ENCODE measurements around the gene RGR.

The RGR gene, protein sequence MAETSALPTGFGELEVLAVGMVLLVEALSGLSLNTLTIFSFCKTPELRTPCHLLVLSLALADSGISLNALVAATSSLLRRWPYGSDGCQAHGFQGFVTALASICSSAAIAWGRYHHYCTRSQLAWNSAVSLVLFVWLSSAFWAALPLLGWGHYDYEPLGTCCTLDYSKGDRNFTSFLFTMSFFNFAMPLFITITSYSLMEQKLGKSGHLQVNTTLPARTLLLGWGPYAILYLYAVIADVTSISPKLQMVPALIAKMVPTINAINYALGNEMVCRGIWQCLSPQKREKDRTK

DNA sequence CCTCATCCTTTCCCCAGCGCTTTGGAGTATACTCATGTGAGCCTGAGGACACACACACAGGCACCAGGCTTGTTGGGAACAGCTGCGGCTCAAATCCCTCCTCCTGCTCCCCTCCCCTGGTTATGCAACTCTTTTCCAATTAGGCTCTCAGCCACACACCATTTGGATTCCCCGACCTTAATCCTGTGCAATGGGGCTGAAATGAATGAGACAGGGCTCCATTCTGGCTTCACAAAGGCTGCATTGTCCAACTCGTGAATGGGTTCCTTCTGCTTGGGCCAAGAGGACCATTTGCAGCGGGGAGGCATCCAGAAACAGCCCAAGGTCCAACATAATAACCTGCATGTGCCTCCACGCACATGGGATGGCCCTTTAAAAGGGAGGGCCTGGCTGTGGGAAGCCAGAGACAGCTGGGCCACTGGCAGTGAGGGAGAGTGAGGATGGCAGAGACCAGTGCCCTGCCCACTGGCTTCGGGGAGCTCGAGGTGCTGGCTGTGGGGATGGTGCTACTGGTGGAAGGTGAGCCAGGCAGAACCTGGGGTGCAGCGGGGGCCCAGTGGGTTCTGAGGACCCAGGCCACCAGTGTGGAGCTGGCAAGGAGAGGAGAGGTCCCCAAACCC, at the start of gene RGR:
TSS of gene RGR (plus strand) at position 403 of the 620 bp plus-strand sequence. CDS start at position 441, 38 bp downstream.
- peak; percentile 82 for DNase-seq

DNA sequence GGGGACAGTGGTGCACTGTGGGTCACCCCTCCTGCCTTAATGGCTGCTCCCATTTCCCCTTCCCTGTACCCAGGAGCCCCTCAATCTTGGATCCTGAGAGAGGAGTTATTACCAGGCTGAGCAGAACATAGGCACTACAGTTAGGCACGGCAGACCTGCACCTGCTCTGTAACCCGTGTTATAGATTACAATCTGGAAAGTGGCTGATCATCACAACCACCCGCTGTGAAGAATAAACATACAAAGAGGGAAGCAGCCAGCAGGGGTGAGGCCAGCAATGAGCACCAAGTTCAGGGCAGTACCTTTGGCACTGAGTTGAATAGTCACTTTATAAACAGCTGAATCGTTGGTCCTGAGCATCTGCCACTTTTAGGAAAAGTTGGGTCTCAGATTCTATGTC, 48.8 kb upstream of the RGR start:
- DNase-seq, result no peak

DNA sequence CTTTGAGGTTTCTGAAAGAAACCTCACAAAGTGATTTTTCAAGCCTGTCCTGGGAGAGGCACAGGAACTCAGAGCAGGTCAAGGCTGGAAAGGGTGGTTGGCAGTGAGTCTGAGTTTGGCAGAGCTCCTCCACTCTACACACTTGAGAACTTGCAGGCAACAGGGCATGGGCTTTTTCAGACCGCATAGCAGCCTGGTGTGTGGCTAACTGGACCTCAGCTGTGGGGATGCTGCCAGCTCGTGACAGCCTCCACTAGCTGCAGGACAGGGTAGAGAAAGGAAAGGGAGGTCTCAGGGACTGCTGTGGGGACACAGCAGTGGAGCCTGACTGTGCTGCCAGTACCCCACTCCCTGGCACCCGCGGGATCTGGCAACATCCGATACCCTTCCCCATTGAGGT, 47.9 kb upstream of the RGR start:
- no peak for DNase-seq

DNA sequence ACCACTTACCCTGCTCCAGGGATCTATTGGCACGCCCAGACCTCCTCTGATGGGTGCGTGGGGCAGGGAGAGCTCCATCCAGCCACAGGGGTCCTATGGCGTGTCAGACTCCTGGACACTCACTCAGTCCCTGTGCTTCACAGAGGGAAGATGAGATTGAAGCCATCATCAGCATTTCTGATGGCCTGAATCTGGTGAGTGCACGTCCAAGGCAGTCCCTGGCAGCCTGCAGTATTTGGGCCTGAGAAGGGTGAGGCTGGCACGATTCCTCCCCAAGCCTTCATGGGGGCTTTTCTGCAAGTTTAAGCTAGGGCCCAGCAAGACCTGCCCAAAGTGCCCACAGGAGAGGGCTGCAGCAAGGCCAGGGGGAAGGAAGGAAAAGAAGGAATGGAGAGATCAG, 47.2 kb upstream of the RGR start:
- DNase-seq, result no peak

DNA sequence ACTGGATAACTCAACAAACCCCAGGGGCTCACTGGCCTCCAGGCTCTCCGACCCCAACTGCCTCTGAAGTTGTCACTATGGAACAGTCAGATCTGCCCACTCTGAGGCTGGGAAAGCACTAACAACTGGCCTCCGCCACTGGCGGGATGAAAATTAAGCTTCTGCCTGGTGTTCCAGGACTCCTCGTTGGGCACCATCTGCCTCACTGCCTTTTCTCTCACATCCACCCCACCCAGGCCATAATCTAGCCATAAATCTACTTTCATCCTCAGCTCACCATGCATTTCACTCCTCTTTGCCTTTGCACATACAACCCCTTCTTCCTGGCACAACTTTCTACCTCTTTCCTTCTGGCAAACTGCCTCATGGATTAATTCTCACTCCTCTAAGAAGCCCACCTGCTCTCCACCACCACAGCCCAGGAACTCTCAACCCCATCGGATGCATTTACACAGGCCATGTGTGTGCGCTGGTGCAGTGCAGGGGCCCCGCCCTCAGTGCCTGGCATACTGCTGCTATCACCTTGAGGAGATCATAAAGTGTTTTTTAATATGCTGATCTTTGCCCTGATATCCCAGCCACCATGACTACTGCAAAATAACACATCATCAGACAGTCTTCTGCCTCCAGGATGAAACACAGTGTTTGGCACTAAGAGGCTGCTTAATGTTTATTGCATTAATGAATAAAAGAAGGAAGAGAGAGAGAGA, 46.5 kb upstream of the RGR start:
- peak; percentile 13 for DNase-seq

DNA sequence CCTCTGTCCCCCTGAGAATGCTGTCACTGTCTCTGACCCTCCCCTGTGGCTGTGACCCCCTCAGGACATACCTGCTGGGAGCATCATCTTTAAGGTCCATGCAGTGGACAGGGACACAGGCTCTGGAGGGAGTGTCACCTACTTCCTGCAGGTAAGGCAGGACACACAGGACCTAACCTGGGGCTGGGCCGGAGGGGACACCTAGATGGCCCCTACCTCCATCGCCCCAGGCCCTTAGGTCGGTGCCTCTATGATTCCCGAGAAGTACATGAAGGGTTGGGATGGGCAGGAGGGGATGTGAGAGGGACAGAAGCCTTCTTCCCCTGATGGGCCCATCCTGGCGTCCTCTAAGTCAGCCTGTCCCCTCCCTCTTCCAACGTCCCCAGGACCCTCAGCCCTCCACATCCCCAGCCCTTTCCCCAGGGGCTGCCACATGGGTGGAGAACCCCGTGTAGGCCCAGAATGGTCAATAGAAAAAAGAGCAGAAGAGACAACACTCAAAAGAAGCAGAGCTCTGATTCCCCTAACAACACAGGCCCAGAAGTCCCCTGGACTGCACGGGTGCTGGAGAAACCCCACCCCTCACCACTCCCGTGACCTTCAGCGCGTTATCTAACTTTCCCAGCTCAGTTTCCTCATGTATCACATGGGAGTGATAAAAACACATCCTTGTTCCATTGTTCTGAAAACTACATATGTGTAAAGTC, 44.2 kb upstream of the RGR start:
- DNase-seq, result no peak

DNA sequence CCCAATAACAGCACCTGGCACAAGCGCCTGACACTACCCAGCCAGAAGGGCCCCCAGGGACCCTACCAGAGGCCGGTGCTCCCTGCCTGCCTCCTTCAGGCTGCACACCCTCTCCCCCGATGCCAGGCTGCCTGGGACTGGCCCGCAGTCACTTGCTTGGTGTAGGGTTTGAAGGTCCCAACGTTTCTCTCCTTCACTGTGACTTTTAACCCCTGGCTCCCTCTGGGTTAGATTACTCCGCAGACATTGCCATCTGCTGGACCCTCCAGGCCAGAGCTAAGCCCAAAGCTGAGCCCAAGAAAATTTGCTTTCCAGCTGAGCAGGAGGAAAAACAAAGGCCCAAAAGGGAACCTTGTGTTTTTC, 43.6 kb upstream of the RGR start:
- DNase-seq, result no peak

DNA sequence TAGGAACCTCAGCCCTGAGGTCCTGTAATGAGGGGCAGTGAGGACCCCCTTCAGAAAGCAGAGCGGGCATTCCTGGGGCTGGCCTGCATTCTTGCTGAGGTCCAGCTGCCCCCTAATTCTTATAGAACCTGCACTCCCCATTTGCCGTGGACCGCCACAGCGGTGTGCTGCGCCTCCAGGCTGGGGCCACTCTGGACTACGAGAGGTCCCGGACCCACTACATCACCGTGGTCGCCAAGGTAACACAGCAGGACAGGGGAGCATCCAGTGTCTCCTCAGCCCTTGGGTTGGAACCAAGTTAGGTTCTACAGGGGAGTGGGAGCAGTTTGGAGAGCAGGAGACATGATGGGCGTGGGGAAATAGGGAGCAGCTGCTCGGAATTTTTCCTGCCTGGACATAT, 43.2 kb upstream of the RGR start:
- DNase-seq, result no peak

DNA sequence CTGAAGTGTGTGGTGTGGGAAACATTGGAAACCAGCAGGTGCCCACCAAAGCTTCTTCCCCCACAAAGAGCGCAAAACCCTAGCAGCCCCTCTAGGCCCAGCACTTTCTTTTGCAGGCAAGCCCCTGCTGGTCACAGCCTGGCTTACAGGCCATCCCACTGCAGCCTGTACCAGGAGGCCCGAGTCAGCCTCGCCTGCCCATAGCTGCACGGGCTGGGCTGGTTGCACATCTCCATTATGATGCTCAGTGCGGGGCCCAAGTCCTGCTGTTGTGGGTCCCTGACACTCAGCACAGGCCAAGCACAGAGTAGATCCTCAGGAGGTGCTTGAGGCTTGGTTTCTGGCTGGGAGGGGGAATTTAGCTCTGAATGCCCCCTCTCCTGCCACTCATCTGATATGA, 42.5 kb upstream of the RGR start:
- DNase-seq, result no peak

DNA sequence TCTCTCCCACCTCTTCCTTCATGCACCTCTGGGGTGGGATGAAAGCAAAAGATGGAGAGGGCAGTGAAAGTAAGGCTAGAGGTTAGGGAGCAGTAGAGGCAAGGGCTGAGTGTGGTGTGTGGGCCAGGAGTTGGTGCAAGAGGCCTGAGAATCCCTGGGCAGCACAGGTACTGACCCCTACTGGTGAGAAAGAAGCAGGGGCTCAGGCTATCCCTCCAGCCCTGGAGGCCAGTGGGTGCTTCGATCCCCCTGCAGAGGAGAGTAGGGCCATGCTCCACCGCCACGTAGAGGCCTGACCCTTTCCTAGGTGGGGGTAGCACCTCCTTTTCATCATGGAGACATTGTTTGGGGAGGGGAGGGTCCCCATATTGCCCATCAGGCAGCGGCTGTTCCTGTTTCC, 40.7 kb upstream of the RGR start:
- no peak for DNase-seq

DNA sequence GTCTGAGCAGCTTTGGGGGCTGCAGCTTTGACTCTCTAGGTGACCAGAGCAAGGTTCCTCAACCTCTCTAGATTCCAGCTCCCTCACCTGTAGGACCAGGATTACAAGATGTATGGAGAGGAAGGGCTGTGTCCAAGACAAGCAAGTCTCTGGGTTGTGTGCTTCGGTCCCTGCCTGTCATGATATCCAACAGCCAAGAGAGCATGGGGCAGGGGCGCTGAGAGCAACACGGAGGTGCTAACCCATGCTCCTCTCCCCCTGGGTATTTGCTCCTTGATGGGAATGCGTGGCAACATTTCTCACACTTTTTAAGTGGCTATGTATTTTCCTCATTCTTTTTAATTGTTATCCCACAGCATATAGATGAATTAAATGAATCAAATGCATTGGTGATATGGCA, 40.2 kb upstream of the RGR start:
- no peak for DNase-seq

DNA sequence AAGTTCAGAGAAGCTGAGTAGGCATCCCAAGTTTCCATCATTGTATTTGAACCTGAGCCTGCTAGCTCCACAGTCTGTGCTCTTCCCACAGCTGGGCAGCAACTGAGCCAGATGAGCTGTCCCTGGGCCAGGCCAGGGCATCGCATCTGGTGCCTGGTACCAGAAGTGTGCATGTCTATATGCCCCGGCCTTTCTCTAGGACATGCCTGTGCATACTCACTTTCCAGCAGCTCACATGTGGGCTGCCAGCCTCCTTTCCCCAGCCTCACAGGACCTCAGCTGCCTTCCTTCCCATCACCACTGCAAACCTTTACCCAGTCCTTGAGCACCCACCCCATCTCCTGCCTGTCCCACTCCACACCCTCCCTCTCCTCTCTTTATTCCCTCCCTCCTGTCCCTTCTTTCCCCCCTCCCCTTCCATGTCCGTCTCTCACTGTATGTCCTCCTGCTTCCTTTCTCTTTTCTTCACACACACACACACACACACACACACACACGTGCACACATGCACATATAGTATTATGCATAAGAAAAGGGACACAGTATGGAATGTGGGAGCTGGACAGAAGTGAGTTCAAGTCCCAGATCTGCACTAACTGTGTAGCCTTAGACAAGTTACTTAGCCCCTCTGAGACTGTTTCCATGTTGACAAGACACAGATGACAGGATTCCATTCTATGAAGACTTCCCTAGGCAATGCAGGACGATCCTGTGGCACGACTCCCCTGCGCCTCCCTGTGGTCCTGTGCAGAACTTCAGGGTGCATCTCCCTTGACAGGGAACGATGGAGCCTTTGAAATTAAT, 39.6 kb upstream of the RGR start:
- DNase-seq, result peak; percentile 77

DNA sequence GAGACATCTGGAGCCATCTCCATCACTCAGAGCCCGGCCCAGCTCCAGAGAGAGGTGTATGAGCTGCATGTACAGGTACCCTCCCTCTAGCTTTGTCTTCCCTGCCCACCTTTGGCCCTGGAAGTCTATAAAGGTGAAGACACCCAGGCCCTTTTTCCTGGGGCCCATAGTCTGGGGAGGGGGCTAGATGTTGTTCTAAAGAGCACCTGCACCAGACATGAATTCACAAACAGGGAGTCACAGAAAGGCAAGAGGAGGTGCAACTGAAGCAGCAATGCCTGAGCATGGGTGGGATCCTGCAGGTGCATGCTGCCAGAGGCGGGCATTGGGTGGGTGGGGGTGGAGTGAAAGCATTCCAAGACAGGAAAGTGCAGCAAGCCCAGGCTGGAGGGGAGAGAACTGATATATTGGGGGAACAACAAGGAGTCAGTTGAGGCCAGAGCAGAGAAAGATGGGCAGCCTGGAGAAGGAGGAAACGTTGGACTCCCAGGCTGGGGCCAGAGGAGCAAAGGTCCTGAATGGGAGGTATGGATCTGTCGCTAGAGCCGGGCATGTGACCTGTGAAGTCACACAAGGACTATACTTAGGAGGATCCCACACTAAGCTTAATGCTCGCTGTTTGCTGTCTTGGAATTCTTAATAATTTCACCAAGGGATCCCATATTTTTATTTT, 38.9 kb upstream of the RGR start:
- DNase-seq, result no peak

DNA sequence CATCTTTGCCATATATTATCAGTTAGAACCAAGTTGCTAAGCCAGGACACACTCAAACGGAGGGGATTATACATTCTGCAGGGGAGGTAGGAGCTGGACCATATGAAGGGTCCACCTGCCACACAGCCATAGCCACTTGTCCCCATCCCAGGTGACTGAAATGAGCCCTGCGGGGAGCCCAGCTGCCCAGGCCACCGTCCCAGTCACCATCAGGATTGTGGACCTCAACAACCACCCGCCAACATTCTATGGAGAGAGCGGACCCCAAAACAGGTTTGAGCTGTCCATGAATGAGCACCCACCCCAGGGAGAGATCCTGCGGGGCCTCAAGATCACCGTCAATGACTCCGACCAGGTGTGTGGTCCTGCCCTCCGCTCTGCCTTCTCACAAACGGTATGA, 36.8 kb upstream of the RGR start:
- no peak for DNase-seq

DNA sequence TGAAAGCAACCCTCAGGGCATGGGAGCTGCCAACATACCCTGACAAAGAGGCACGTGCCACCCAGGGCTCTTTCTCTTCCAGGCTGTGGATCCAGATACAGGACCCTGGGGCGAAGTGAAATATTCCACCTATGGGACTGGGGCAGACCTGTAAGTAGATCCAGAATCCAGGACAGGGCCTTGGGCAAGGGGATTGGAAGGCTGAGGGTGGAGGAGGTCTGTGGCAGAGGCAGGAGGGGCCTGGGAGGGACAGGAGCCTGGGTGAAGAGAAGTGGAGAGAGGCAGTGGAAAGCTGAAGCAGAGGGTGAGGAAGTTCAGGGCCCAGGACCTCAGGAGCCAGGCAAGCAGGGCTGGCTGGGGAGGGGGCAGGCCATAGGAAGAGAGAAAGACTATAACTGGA, 33.3 kb upstream of the RGR start:
- no peak for DNase-seq

DNA sequence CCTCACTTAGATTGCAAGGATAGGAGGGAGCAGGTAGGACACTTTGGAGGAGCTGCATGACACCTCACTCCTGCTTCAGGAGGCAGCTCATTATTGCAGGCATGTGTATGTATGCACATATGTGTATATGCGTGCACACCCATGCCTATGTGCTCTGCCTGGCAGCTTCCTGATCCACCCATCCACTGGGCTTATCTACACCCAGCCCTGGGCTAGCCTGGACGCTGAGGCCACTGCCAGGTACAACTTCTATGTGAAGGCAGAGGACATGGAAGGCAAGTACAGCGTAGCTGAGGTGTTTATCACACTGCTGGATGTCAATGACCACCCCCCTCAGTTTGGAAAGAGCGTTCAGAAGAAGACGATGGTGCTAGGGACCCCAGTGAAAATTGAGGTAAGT, 32.8 kb upstream of the RGR start:
- DNase-seq, result no peak

DNA sequence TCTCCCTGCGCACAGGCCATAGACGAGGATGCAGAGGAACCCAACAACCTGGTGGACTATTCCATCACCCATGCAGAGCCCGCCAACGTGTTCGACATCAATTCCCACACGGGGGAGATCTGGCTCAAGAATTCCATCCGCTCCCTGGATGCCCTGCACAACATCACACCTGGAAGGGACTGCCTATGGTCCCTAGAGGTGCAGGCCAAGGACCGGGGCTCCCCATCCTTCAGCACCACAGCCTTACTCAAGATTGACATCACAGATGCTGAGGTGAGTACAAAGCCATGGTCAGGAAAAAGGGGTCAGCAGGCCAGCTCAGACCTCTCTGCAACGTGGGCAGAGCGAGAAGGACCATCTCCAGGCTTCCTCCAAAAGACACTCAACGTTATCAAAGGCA, 31.8 kb upstream of the RGR start:
- no peak for DNase-seq

DNA sequence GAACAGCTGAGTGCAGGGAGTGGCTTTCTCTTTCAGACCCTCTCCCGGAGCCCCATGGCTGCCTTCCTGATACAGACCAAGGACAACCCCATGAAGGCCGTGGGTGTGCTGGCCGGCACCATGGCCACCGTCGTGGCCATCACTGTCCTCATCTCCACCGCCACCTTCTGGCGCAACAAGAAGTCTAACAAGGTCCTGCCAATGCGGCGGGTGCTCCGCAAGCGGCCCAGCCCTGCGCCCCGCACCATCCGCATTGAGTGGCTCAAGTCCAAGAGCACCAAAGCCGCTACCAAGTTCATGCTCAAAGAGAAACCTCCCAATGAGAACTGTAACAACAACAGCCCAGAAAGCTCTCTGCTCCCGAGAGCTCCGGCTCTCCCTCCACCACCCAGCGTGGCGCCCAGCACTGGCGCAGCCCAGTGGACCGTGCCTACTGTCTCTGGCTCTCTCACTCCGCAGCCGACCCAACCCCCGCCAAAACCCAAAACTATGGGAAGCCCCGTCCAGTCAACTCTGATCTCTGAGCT, 30.7 kb upstream of the RGR start:
- no peak for DNase-seq

DNA sequence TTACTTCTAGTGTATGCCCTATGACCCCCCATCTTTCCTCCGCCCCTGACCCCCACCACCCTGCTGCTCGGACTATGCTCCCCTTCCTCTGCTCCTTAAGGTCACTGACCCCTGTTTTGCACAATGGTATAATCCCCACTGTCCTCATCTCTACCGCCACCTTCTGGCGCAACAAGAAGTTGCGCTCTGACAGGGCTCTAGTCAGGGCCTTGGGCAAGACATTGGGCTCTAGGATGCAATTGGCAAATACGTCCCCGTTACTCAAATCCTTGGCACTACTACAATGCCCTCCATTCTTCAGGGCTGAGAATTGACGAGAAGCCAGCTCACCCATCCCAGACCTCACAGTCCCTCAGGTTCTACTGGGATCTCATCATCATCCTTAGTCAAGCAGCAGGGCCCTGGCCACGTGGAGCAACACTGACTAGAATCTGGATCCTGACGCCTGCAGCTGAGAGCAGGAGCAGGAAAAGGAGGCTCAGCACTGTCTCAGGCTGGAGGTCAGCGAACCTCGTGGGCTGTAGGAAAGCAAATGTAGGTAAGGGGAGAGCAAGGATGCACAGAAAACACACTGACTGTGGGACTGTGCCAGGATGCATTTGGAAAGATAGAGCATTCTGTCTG, 30.1 kb upstream of the RGR start:
- DNase-seq, result peak; percentile 4

DNA sequence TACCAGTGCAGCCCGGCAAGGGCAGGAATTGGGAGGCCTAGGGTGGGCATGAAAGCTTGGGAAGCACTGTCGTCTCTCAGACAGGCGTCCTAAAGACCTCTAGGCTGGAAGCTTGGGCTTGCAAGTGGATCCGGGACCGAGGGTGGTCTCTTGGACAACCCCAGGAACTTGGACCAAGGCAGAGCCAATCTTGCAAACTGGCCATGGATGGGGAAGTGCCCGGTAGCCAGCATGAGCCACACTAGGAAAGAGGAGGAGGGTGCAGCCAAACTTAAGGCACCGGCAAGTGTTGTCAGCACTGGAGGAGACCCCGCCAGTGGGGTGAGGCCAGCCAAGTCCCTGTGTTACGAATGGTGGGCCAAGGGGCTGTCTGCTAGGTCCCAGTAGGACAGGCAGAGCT, 28.0 kb upstream of the RGR start:
- DNase-seq, result no peak

DNA sequence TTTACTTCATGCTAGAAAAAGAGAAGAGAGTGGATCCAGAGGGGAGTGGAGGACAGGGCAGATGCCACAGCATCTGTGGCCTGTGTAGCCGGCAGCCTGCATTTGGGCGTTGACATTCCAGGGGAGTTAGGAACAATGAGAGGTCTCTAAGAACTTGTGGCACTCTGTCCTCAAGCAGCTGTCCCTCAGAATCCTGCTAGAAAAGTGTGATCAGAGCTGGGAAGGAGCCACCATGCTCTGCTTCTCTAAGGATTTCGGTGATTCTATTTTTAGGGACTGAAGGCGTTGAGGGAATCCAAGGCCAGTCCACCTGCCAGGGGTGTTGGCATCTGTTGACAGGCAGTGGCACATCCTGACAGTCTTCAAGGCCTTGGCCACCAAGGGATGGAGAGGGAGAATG, 27.1 kb upstream of the RGR start:
- no peak for DNase-seq

DNA sequence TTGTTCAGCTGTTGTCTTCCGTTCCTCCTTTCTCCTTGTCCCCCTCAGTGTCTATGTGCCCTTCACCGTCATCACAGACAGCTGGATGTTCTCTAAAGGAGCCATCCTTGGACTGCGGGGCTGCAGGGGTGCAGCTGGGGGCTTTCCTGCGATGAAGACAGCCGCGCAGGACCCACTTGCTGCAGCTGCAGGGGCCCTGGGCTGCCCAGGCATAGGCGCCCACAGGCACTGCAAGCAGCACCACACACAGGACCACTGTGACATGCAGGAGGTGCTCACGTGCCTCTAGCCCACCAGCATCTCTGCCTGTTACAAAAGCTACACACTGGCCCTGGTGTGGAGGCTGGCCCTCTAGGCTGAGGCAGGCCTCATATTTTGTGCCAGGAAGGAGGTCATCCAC, 22.9 kb upstream of the RGR start:
- no peak for DNase-seq

Data from NCI-H1694 (cell line).